Measurements from ENCODE around the gene GUCY2D.

DNA sequence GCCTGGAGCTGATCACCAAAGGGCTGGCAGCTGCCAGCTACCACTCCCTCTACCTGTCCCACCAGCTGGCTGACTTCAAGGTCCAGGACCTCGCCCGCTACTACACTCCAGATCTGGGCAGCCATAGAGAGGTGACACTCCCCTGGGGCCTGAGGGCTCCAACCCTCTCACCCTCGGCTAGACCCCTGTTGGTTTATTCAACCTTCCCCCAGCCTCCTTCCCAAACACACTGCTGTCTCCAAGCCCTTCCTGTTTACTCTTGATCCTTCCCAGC, 67.1 kb downstream of the GUCY2D start:
- TF ChIP-seq, protein P1, sequence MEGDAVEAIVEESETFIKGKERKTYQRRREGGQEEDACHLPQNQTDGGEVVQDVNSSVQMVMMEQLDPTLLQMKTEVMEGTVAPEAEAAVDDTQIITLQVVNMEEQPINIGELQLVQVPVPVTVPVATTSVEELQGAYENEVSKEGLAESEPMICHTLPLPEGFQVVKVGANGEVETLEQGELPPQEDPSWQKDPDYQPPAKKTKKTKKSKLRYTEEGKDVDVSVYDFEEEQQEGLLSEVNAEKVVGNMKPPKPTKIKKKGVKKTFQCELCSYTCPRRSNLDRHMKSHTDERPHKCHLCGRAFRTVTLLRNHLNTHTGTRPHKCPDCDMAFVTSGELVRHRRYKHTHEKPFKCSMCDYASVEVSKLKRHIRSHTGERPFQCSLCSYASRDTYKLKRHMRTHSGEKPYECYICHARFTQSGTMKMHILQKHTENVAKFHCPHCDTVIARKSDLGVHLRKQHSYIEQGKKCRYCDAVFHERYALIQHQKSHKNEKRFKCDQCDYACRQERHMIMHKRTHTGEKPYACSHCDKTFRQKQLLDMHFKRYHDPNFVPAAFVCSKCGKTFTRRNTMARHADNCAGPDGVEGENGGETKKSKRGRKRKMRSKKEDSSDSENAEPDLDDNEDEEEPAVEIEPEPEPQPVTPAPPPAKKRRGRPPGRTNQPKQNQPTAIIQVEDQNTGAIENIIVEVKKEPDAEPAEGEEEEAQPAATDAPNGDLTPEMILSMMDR (IDR thresholded peaks at IDR 0.05 in 8 of 11, conservative IDR thresholded peaks at IDR 0.05 in 3 of 11) = no peak
- TF ChIP-seq POLR2AphosphoS5 (IDR thresholded peaks at IDR 0.05) = no peak
